T-cell (primary cell): ENCODE results near the gene AGPAT4. TPM values are rescaled to one million over a fixed set of nuclear protein-coding genes. Genes with fewer than 3 reads are reported as not detected.

Source experiments
- ATAC-seq, 4 experiments: fragments of 200-7000 bp in 3 of 4; fragments of 150-1000 bp in 1 of 4; cut with Tn5 transposase; replicated peaks in 1 of 4; 1 replicate in 3 of 4; 2 replicates in 1 of 4; pipeline ENCODE4 v1.10.0; 2021; ENCODE audit warnings: moderate library complexity in 3 of 4, mild to moderate bottlenecking in 2 of 4, moderate number of reproducible peaks in 1 of 4
- CTCF ChIA-PET, 2 donors: fragments of 300-600 bp; sonication (Branson Sonifier 250); formaldehyde crosslinking; loops; one replicate each; lab custom pipeline; 2022; ENCODE audit warnings: antibody characterized with exemption in 2 of 2; lab: Charles Lee
- POLR2A ChIA-PET, 2 donors: fragments of 300-600 bp; sonication (Branson Sonifier 250); formaldehyde crosslinking; loops; one replicate each; lab custom pipeline; 2022; ENCODE audit warnings: antibody characterized with exemption in 2 of 2; lab: Charles Lee
- DNase-seq, 35 experiments: peaks; one replicate each; pipeline versions ENCODE4 v3.0.0 to v3.0.0-alpha.2; 2013 to 2023
- H3K27ac ChIP-seq: one replicate; pipeline ENCODE4 v1.5.1; 2013; ENCODE audit warnings: low read length
- H3K27me3 ChIP-seq, 2 experiments: replicated peaks in 1 of 2; 1 replicate in 1 of 2; 2 replicates in 1 of 2; pipeline versions ENCODE4 v1.6.1 to v1.7.0; 2013; ENCODE audit warnings: low read length in 1 of 2, mixed read lengths in 1 of 2; ENCODE audit not compliant: control insufficient read depth in 2 of 2, insufficient read depth in 2 of 2; ENCODE audit errors: extremely low read depth in 1 of 2
- H3K36me3 ChIP-seq, 2 donors: 1 replicate in 1 of 2; 2 replicates in 1 of 2; pipeline versions ENCODE4 v1.6.1 to v1.7.0; 2013; ENCODE audit warnings: low read length in 1 of 2; ENCODE audit not compliant: control insufficient read depth in 2 of 2, insufficient read depth in 1 of 2; ENCODE audit errors: extremely low read depth in 1 of 2
- H3K4me1 ChIP-seq, 2 experiments: 1 replicate in 1 of 2; 2 replicates in 1 of 2; pipeline versions ENCODE4 v1.6.1 to v1.7.0; 2013; ENCODE audit warnings: low read length in 2 of 2, mixed read lengths in 1 of 2; ENCODE audit not compliant: insufficient read depth in 2 of 2, control insufficient read depth in 1 of 2; ENCODE audit errors: extremely low read depth in 1 of 2
- H3K4me3 ChIP-seq, 2 donors: 1 replicate in 1 of 2; 2 replicates in 1 of 2; pipeline versions ENCODE4 v1.5.1 to v1.7.0; 2013; ENCODE audit warnings: mild to moderate bottlenecking in 2 of 2, low read length in 1 of 2, moderate library complexity in 1 of 2; ENCODE audit not compliant: control insufficient read depth in 1 of 2; ENCODE audit errors: extremely low read depth in 1 of 2
- H3K9me3 ChIP-seq: 2 replicates; pipeline ENCODE4 v1.7.0; 2013
- H3K27ac Mint-ChIP-seq, 2 donors: one replicate each; pipeline ENCODE4 v1.8.0; 2020 to 2021; ENCODE audit warnings: mild to moderate bottlenecking in 2 of 2, mixed read lengths in 2 of 2
- H3K27me3 Mint-ChIP-seq, 2 donors: one replicate each; pipeline ENCODE4 v1.8.0; 2021 to 2022; ENCODE audit warnings: mixed read lengths in 2 of 2
- H3K36me3 Mint-ChIP-seq: one replicate; pipeline ENCODE4 v1.8.0; 2021; ENCODE audit warnings: mixed read lengths
- H3K4me1 Mint-ChIP-seq, 3 donors: one replicate each; pipeline ENCODE4 v1.8.0; 2020 to 2022; ENCODE audit warnings: mixed read lengths in 3 of 3, mild to moderate bottlenecking in 1 of 3
- H3K4me3 Mint-ChIP-seq, 3 donors: one replicate each; pipeline ENCODE4 v1.8.0; 2020 to 2022; ENCODE audit warnings: mild to moderate bottlenecking in 3 of 3, mixed read lengths in 3 of 3, moderate library complexity in 3 of 3
- H3K9me3 Mint-ChIP-seq, 3 donors: one replicate each; pipeline ENCODE4 v1.8.0; 2020 to 2022; ENCODE audit warnings: mixed read lengths in 3 of 3
- WGBS: methylation state at CpG from one replicate; pipeline ENCODE4 v1.1.5; 2013; ENCODE audit warnings: missing lambda C conversion rate; ENCODE audit not compliant: insufficient coverage; 5-methylcytosine and 5-hydroxymethylcytosine counted together
- total RNA-seq, 35 experiments: library from RNA in 6 of 35; stranded (reverse) in 6 of 35; fragments of 120-200 nt in 1 of 35; gene quantifications; one replicate each; pipeline versions ENCODE4 v1.2.1 to v1.2.4 and lab custom pipeline; 2013 to 2026

Gene AGPAT4
- total RNA-seq, 5 donors from 2014 or later (not counting 1 experiment from before 2014, with no cell fraction given) = 5.6 to 15.0 (median 6.3) TPM

- no peak overlapping the region for H3K4me3 Mint-ChIP-seq
- no peaks in the 10 kb centered on the region for H3K9me3 ChIP-seq
- H3K4me1 Mint-ChIP-seq = no peaks in the 10 kb centered on the region
- peaks cover 60% of the 10 kb centered on the region for H3K36me3 Mint-ChIP-seq
- H3K4me3 ChIP-seq = no peak overlapping the region
- no peak overlapping the region for H3K27ac ChIP-seq
- H3K27me3 ChIP-seq = no peaks in the 10 kb centered on the region
- no peaks in the 10 kb centered on the region for H3K9me3 Mint-ChIP-seq
- H3K4me1 ChIP-seq = no peaks in the 10 kb centered on the region
- ATAC-seq (no peak), DNase-seq (no peak)
- POLR2A ChIA-PET = no interaction called here
- no peaks in the 10 kb centered on the region for H3K27me3 Mint-ChIP-seq
- CTCF ChIA-PET = no interaction called here
- peak overlapping the region in 1 of 2 donors; percentile 43 for H3K27ac Mint-ChIP-seq
- H3K36me3 ChIP-seq = peaks cover 11 to 65% of the 10 kb centered on the region in 2 donors
These were observed 177.9 kb downstream of the AGPAT4 start for GRCh38 chr6:161095916-161096315.

- DNase-seq = no peak
- CTCF ChIA-PET = no interaction called here
- ATAC-seq = no peak
These were observed 178.9 kb downstream of the AGPAT4 start for GRCh38 chr6:161094955-161095354.

GRCh38 chr6:161091972-161092701 lies 181.7 kb downstream of the AGPAT4 start:
- no peaks in the 10 kb centered on the region for H3K4me1 ChIP-seq
- Mint-ChIP-seq H3K27me3 (no peaks in the 10 kb centered on the region), H3K4me1 (no peaks in the 10 kb centered on the region), H3K36me3 (peaks cover 62% of the 10 kb centered on the region), H3K27ac (no peak overlapping the region), H3K4me3 (no peak overlapping the region), H3K9me3 (no peaks in the 10 kb centered on the region)
- ATAC-seq = no peak
- ChIA-PET POLR2A (no interaction called here), CTCF (no interaction called here)
- H3K27ac ChIP-seq = no peak overlapping the region
- no peak for DNase-seq
- H3K9me3 ChIP-seq = no peaks in the 10 kb centered on the region
- no peaks in the 10 kb centered on the region for H3K27me3 ChIP-seq
- WGBS = 78% methylated on average over 1 of the region's 6 CpGs
- no peak overlapping the region for H3K4me3 ChIP-seq
- H3K36me3 ChIP-seq = peaks cover 6 to 63% of the 10 kb centered on the region in 2 donors

More at GRCh38 chr6:161094955-161095354, 178.9 kb downstream of the AGPAT4 start:
- whole genome bisulfite sequencing = 82% methylated on average over 4 of the region's 5 CpGs
- Mint-ChIP-seq H3K27ac (peak overlapping the region in 1 of 2 donors; percentile 39), H3K36me3 (peaks cover 60% of the 10 kb centered on the region), H3K4me3 (no peak overlapping the region), H3K27me3 (no peaks in the 10 kb centered on the region), H3K4me1 (no peaks in the 10 kb centered on the region), H3K9me3 (no peaks in the 10 kb centered on the region)
- Histone ChIP-seq H3K9me3 (no peaks in the 10 kb centered on the region), H3K27ac (no peak overlapping the region), H3K36me3 (peaks cover 12 to 61% of the 10 kb centered on the region in 2 donors), H3K4me3 (no peak overlapping the region), H3K4me1 (no peaks in the 10 kb centered on the region), H3K27me3 (no peaks in the 10 kb centered on the region)
- POLR2A ChIA-PET = interaction anchor here in 1 of 2 donors (0.6 kb wide), 1 partner anchor 77 kb away, joined by 3 read pairs; no protein-coding TSS in a partner anchor

- Mint-ChIP-seq H3K27me3 (no peaks in the 10 kb centered on the region), H3K9me3 (no peaks in the 10 kb centered on the region), H3K36me3 (peaks cover 67% of the 10 kb centered on the region), H3K4me1 (no peaks in the 10 kb centered on the region), H3K27ac (no peak overlapping the region), H3K4me3 (no peak overlapping the region)
- Histone ChIP-seq H3K4me3 (no peak overlapping the region), H3K36me3 (peaks cover 6 to 67% of the 10 kb centered on the region in 2 donors), H3K27me3 (no peaks in the 10 kb centered on the region), H3K9me3 (no peaks in the 10 kb centered on the region), H3K27ac (no peak overlapping the region), H3K4me1 (no peaks in the 10 kb centered on the region)
- DNase-seq (no peak), ATAC-seq (no peak)
- CTCF ChIA-PET = interaction anchor here in 1 of 2 donors (0.6 kb wide), 1 partner anchor 252 kb away, joined by 4 read pairs; no protein-coding TSS in a partner anchor
- POLR2A ChIA-PET = no interaction called here
- 96% methylated on average over 3 of the region's 4 CpGs for WGBS
These were observed 182.7 kb downstream of the AGPAT4 start for GRCh38 chr6:161091151-161091550.

GRCh38 chr6:161088676-161089328 lies 185.1 kb downstream of the AGPAT4 start:
- Mint-ChIP-seq H3K9me3 (no peaks in the 10 kb centered on the region), H3K27ac (no peak overlapping the region), H3K36me3 (peaks cover 69% of the 10 kb centered on the region), H3K27me3 (no peaks in the 10 kb centered on the region), H3K4me1 (peaks cover 0 to 11% (median 5%) of the 10 kb centered on the region in 3 donors), H3K4me3 (no peak overlapping the region)
- DNase-seq (no peak), ATAC-seq (no peak)
- peaks cover 6 to 70% of the 10 kb centered on the region in 2 donors for H3K36me3 ChIP-seq
- H3K4me3 ChIP-seq = no peak overlapping the region
- H3K9me3 ChIP-seq = no peaks in the 10 kb centered on the region
- no peak overlapping the region for H3K27ac ChIP-seq
- no peaks in the 10 kb centered on the region for H3K27me3 ChIP-seq
- ChIA-PET POLR2A (no interaction called here), CTCF (interaction anchor here in 1 of 2 donors (1.1 kb wide), 1 partner anchor 282 kb away, joined by 3 read pairs; no protein-coding TSS in a partner anchor)
- 100% methylated on average over 2 of the region's 2 CpGs for WGBS
- no peaks in the 10 kb centered on the region for H3K4me1 ChIP-seq

GRCh38 chr6:161085246-161085645 lies 188.6 kb downstream of the AGPAT4 start:
- H3K27me3 ChIP-seq = no peaks in the 10 kb centered on the region
- H3K27ac ChIP-seq = peak overlapping the region; percentile 10
- CTCF ChIA-PET = no interaction called here
- DNase-seq (no peak), ATAC-seq (no peak)
- peaks cover 0 to 11% of the 10 kb centered on the region in 2 experiments for H3K4me1 ChIP-seq
- H3K27me3 Mint-ChIP-seq = no peaks in the 10 kb centered on the region
- peaks cover 0 to 13% (median 5%) of the 10 kb centered on the region in 3 donors for H3K4me1 Mint-ChIP-seq
- H3K4me3 ChIP-seq = no peak overlapping the region
- H3K4me3 Mint-ChIP-seq = peak overlapping the region in 1 of 3 donors; percentile 37
- no peaks in the 10 kb centered on the region for H3K9me3 Mint-ChIP-seq
- H3K36me3 Mint-ChIP-seq = peaks cover 47% of the 10 kb centered on the region
- POLR2A ChIA-PET = interaction anchor here in 1 of 2 donors (1.2 kb wide), 1 partner anchor 9 kb away, joined by 3 read pairs; no protein-coding TSS in a partner anchor
- peaks cover 15 to 82% of the 10 kb centered on the region in 2 donors for H3K36me3 ChIP-seq
- WGBS = 54% methylated on average over 4 of the region's 5 CpGs
- no peaks in the 10 kb centered on the region for H3K9me3 ChIP-seq
- peak overlapping the region; percentile 7 to 55 for H3K27ac Mint-ChIP-seq
